H1 (cell line): ENCODE results near the gene IKZF2. TPM values are rescaled to one million over a fixed set of nuclear protein-coding genes. Genes with fewer than 3 reads are reported as not detected.

Source experiments
- CTCF ChIA-PET: fragments of 300-600 bp; sonication (Branson Sonifier 250); formaldehyde crosslinking; loops from one replicate; lab custom pipeline; 2021; ENCODE audit not compliant: partially characterized antibody; lab: Charles Lee
- POLR2A ChIA-PET: fragments of 300-600 bp; sonication (Branson Sonifier 250); formaldehyde crosslinking; loops from one replicate; lab custom pipeline; 2021; ENCODE audit warnings: inconsistent platforms; ENCODE audit not compliant: partially characterized antibody; lab: Charles Lee
- DNase-seq, 2 experiments: peaks; one replicate each; pipeline versions ENCODE4 v3.0.0 to v3.0.0-alpha.2; 2010 to 2022; ENCODE audit warnings: low spot score in 2 of 2, low read depth in 1 of 2, mixed read lengths in 1 of 2
- FAIRE-seq: peaks from 2 replicates; lab custom pipeline; 2011; peaks lifted over from hg19 to GRCh38; lab: Jason Lieb, UNC
- H2AFZ ChIP-seq: 2 replicates; pipeline ENCODE4 v1.8.1; 2012; ENCODE audit warnings: low read length, inconsistent platforms
- H2AK5ac ChIP-seq: 2 replicates; pipeline ENCODE4 v1.6.1; 2013; ENCODE audit warnings: low read depth, low read length
- H2BK120ac ChIP-seq: replicated peaks from 2 replicates; pipeline ENCODE3; 2013; ENCODE audit warnings: low read depth, low read length, inconsistent platforms
- H2BK12ac ChIP-seq: 2 replicates; pipeline ENCODE4 v1.6.1; 2013; ENCODE audit warnings: low read depth, low read length
- H2BK15ac ChIP-seq: 2 replicates; pipeline ENCODE4 v1.6.1; 2013; ENCODE audit warnings: low read length
- H2BK20ac ChIP-seq: 2 replicates; pipeline ENCODE4 v1.6.1; 2013; ENCODE audit warnings: low read length
- H2BK5ac ChIP-seq: 2 replicates; pipeline ENCODE4 v1.6.1; 2013; ENCODE audit warnings: low read depth, low read length
- H3K14ac ChIP-seq: 2 replicates; pipeline ENCODE4 v1.6.1; 2013; ENCODE audit warnings: inconsistent platforms; ENCODE audit not compliant: insufficient read length
- H3K18ac ChIP-seq: 2 replicates; pipeline ENCODE4 v1.6.1; 2013; ENCODE audit warnings: low read length; ENCODE audit errors: extremely low read depth
- H3K23ac ChIP-seq: 2 replicates; pipeline ENCODE4 v1.6.1; 2013; ENCODE audit warnings: inconsistent platforms; ENCODE audit not compliant: insufficient read length
- H3K23me2 ChIP-seq: 2 replicates; pipeline ENCODE4 v1.6.1; 2013; ENCODE audit warnings: low read depth, low read length
- H3K27ac ChIP-seq: 2 replicates; pipeline ENCODE4 v1.6.1; 2011; ENCODE audit warnings: low read depth, low read length, inconsistent platforms
- H3K27me3 ChIP-seq, 4 experiments: replicated peaks in 1 of 4; 1 replicate in 1 of 4; 2 replicates in 3 of 4; pipeline versions ENCODE4 v1.6.1 to v1.8.1; 2011 to 2013; ENCODE audit warnings: low read length in 3 of 4, mild to moderate bottlenecking in 3 of 4, inconsistent platforms in 2 of 4, mixed read lengths in 2 of 4, moderate library complexity in 1 of 4; ENCODE audit not compliant: control insufficient read depth in 3 of 4, insufficient read depth in 3 of 4; ENCODE audit errors: extremely low read depth in 1 of 4
- H3K36me3 ChIP-seq, 4 experiments: 2 replicates each; pipeline versions ENCODE4 v1.6.1 to v1.8.1; 2011 to 2013; ENCODE audit warnings: mild to moderate bottlenecking in 4 of 4, low read length in 3 of 4, moderate library complexity in 2 of 4, control low read depth in 1 of 4, inconsistent platforms in 1 of 4; ENCODE audit not compliant: insufficient read depth in 4 of 4, control insufficient read depth in 2 of 4
- H3K4ac ChIP-seq: replicated peaks from 2 replicates; pipeline ENCODE3; 2013; ENCODE audit warnings: low read length, low read depth, mixed read lengths, inconsistent platforms; ENCODE audit not compliant: insufficient read length
- H3K4me1 ChIP-seq, 4 experiments: replicated peaks in 1 of 4; 1 replicate in 1 of 4; 2 replicates in 3 of 4; pipeline versions ENCODE4 v1.6.1 to v1.8.1; 2011 to 2013; ENCODE audit warnings: low read length in 3 of 4, inconsistent platforms in 2 of 4, mixed read lengths in 1 of 4; ENCODE audit not compliant: insufficient read depth in 4 of 4, control insufficient read depth in 3 of 4
- H3K4me2 ChIP-seq, 2 experiments: 2 replicates each; pipeline versions ENCODE4 v1.6.1 to v1.8.1; 2011 to 2013; ENCODE audit warnings: low read depth in 2 of 2, low read length in 2 of 2, control low read depth in 1 of 2, inconsistent platforms in 1 of 2, mild to moderate bottlenecking in 1 of 2; ENCODE audit not compliant: insufficient read depth in 1 of 2
- H3K4me3 ChIP-seq, 4 experiments: fragments of 200-600, 300-600 bp in 1 of 4; sonication (generic), shearing (Covaris generic), sonication (Bioruptor Twin) in 1 of 4; 2 replicates each; pipeline versions ENCODE4 v1.5.1 to v1.8.1; 2011 to 2016; ENCODE audit warnings: low read length in 4 of 4, low read depth in 3 of 4, control low read depth in 2 of 4, inconsistent platforms in 2 of 4, mild to moderate bottlenecking in 2 of 4, mixed read lengths in 1 of 4, moderate library complexity in 1 of 4; ENCODE audit not compliant: insufficient read depth in 2 of 4; ENCODE audit errors: extremely low read depth in 1 of 4
- H3K56ac ChIP-seq: replicated peaks from 2 replicates; pipeline ENCODE3; 2013; ENCODE audit warnings: low read depth, mild to moderate bottlenecking, mixed read lengths, low read length, inconsistent platforms; ENCODE audit not compliant: insufficient read length
- H3K79me1 ChIP-seq: 2 replicates; pipeline ENCODE4 v1.6.1; 2013; ENCODE audit warnings: low read depth, low read length, control low read depth
- H3K79me2 ChIP-seq, 2 experiments: 2 replicates each; pipeline versions ENCODE4 v1.6.1 to v1.8.1; 2012 to 2013; ENCODE audit warnings: low read length in 2 of 2, mild to moderate bottlenecking in 2 of 2, inconsistent platforms in 1 of 2; ENCODE audit not compliant: insufficient read depth in 2 of 2, control insufficient read depth in 1 of 2
- H3K9ac ChIP-seq, 4 experiments: replicated peaks in 1 of 4; 1 replicate in 1 of 4; 2 replicates in 3 of 4; pipeline versions ENCODE4 v1.6.1 to v1.8.1; 2011 to 2013; ENCODE audit warnings: low read depth in 3 of 4, low read length in 3 of 4, control low read depth in 2 of 4, mild to moderate bottlenecking in 2 of 4, moderate library complexity in 2 of 4, inconsistent platforms in 1 of 4; ENCODE audit errors: extremely low read depth in 1 of 4
- H3K9me3 ChIP-seq, 2 experiments: 2 replicates each; pipeline versions ENCODE4 v1.6.1 to v1.8.1; 2012 to 2013; ENCODE audit warnings: mild to moderate bottlenecking in 2 of 2, moderate library complexity in 2 of 2, control low read depth in 1 of 2, inconsistent platforms in 1 of 2, low read depth in 1 of 2, low read length in 1 of 2, mixed read lengths in 1 of 2; ENCODE audit not compliant: insufficient read depth in 2 of 2
- H4K20me1 ChIP-seq, 2 experiments: replicated peaks in 1 of 2; 2 replicates each; pipeline versions ENCODE3 to v1.8.1; 2011 to 2013; ENCODE audit warnings: inconsistent platforms in 2 of 2, low read length in 2 of 2, mild to moderate bottlenecking in 1 of 2; ENCODE audit not compliant: insufficient read depth in 2 of 2, control insufficient read depth in 1 of 2
- H4K5ac ChIP-seq: 2 replicates; pipeline ENCODE4 v1.6.1; 2013; ENCODE audit warnings: low read length, low read depth, mixed read lengths, inconsistent platforms; ENCODE audit not compliant: insufficient read length
- H4K8ac ChIP-seq: 2 replicates; pipeline ENCODE4 v1.8.0; 2013; ENCODE audit warnings: mild to moderate bottlenecking, moderate library complexity, low read length, inconsistent platforms; ENCODE audit not compliant: insufficient read depth; ENCODE audit errors: extremely low read depth
- H4K91ac ChIP-seq: replicated peaks from 2 replicates; pipeline ENCODE3; 2013; ENCODE audit warnings: low read length, mixed read lengths, inconsistent platforms; ENCODE audit not compliant: insufficient read length
- BACH1 ChIP-seq: IDR thresholded peaks from 2 replicates; pipeline ENCODE4 v1.6.1; 2012; ENCODE audit warnings: low read length, improper control_type of control experiment
- CREB1 ChIP-seq: IDR thresholded peaks from 2 replicates; pipeline ENCODE4 v1.6.1; 2012; ENCODE audit warnings: inconsistent platforms
- FOSL1 ChIP-seq: IDR thresholded peaks from 2 replicates; pipeline ENCODE4 v1.6.1; 2011; ENCODE audit warnings: mild to moderate bottlenecking, low read depth, low read length, moderate library complexity; ENCODE audit not compliant: insufficient read depth
- RNF2 ChIP-seq: fragments of 200-900, 300-1000 bp; sonication (generic); IDR thresholded peaks from 2 replicates; pipeline ENCODE4 v1.7.1; 2016; ENCODE audit warnings: borderline replicate concordance, low read depth, mild to moderate bottlenecking, antibody characterized with exemption, low read length; ENCODE audit not compliant: poor library complexity, severe bottlenecking; ENCODE audit errors: missing control alignments
- TCF12 ChIP-seq: IDR thresholded peaks from 2 replicates; pipeline ENCODE4 v1.6.1; 2011; ENCODE audit warnings: low read depth, mild to moderate bottlenecking, low read length
- WGBS, 2 experiments: shearing (Covaris generic) in 1 of 2; methylation state at CpG; one replicate each; pipeline versions ENCODE4 v1.1.6 to v1.1.7; 2013 to 2015; ENCODE audit warnings: low lambda C conversion rate in 2 of 2, mixed read lengths in 2 of 2, inconsistent platforms in 1 of 2, low coverage in 1 of 2, missing lambda C conversion rate in 1 of 2; ENCODE audit not compliant: insufficient replicate concordance in 2 of 2, insufficient coverage in 1 of 2, insufficient read length in 1 of 2; ENCODE audit errors: extremely low coverage in 1 of 2, missing lambda C conversion rate in 1 of 2; 5-methylcytosine and 5-hydroxymethylcytosine counted together
- polyA plus RNA-seq, 7 experiments: library from polyadenylated mRNA; depleted of rRNA in 3 of 7; stranded (reverse) in 5 of 7; unstranded in 2 of 7; fragments of >200 nt in 5 of 7; fragments of 200-250 nt in 2 of 7; gene quantifications; 1 replicate in 5 of 7; 2 replicates in 1 of 7; 4 replicates in 1 of 7; pipeline versions ENCODE4 v1.2.1 to v1.2.3, GENCODE V29; 2011 to 2013; ENCODE audit warnings: missing spikeins in 2 of 7, mixed read lengths in 2 of 7
- total RNA-seq: library from RNA; stranded (reverse); fragmentation: NEBNext Ultra II Directional; extraction: Animal tissue kit (Norgen Biotek cat#: 25700); gene quantifications from 2 replicates; pipeline ENCODE4 v1.2.1, GENCODE V29; 2021

Gene IKZF2
- total and polyA plus RNA-seq, 2 of the 8 experiments (the other 6 are each of a cell fraction or from before 2014, with no cell fraction given): 1.7 to 4.4 TPM

DNA sequence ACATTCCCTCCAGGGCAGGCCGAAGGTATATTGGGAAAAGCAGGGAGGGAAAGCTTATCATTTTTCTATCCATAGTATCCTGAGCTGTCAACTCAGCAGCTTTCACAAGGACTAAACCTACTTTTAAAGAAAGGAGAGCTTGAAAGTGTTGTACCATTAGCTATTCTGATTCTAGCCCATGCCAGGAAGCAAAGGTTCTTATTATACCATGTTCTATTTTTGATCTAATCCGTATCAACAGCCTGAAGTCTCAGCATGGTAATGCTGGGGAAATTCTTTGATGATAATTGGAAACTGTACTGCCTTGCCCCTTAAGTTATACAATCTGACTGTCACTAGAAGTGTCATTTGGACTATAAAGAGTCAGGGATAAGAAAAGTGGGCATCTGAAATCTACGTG lies 193.3 kb downstream of the IKZF2 start:
- FAIRE-seq (no peak), DNase-seq (no peak)
- H3K23me2 ChIP-seq: no peaks in the 10 kb centered on the region
- no peak overlapping the region for H4K91ac ChIP-seq
- no peak overlapping the region for H3K4me3 ChIP-seq
- no peak overlapping the region for H2BK20ac ChIP-seq
- ChIA-PET CTCF (interaction anchor here (2.8 kb wide), 1 partner anchor 10 kb away, joined by 12 read pairs; no protein-coding TSS in a partner anchor), POLR2A (no interaction called here)
- H2AK5ac ChIP-seq: no peak overlapping the region
- no peaks in the 10 kb centered on the region for H4K20me1 ChIP-seq
- no peak overlapping the region for H3K27ac ChIP-seq
- no peak overlapping the region for H3K4me2 ChIP-seq
- 90% methylated on average over 3 of the region's 3 CpGs; no CpG with 5 or more reads in 1 of the 2 experiments for WGBS, 2 experiments
- H3K9ac ChIP-seq: no peak overlapping the region
- H3K4ac ChIP-seq: no peak overlapping the region
- no peaks in the 10 kb centered on the region for H3K79me2 ChIP-seq
- no peak overlapping the region for H3K18ac ChIP-seq
- no peak overlapping the region for H2BK120ac ChIP-seq
- H2BK12ac ChIP-seq: no peak overlapping the region
- H3K27me3 ChIP-seq: no peaks in the 10 kb centered on the region
- peaks cover 0 to 4% (median 0%) of the 10 kb centered on the region in 4 experiments; a peak in 1 of 7 replicates for H3K4me1 ChIP-seq
- no peak overlapping the region for H3K23ac ChIP-seq
- H3K9me3 ChIP-seq: no peaks in the 10 kb centered on the region
- H3K56ac ChIP-seq: no peak overlapping the region
- no peak overlapping the region for H4K5ac ChIP-seq
- no peaks in the 10 kb centered on the region for H3K36me3 ChIP-seq
- no peak overlapping the region for H2BK5ac ChIP-seq
- H2BK15ac ChIP-seq: no peak overlapping the region
- no peaks in the 10 kb centered on the region for H3K79me1 ChIP-seq
- H2AFZ ChIP-seq: no peak overlapping the region
- no peak overlapping the region for H4K8ac ChIP-seq
- H3K14ac ChIP-seq: no peak overlapping the region
- TF ChIP-seq FOSL1: no peak
- no peak for TF ChIP-seq CREB1
- TF ChIP-seq RNF2: no peak
- TF ChIP-seq TCF12: no peak
- TF ChIP-seq BACH1: no peak
